ENCODE data around the gene NETO2.
"Not testable (repeated sequence)": the region's sequence is repeated elsewhere in the genome, so short reads cannot be mapped to it uniquely, and the experiment has no call there.

DNA sequence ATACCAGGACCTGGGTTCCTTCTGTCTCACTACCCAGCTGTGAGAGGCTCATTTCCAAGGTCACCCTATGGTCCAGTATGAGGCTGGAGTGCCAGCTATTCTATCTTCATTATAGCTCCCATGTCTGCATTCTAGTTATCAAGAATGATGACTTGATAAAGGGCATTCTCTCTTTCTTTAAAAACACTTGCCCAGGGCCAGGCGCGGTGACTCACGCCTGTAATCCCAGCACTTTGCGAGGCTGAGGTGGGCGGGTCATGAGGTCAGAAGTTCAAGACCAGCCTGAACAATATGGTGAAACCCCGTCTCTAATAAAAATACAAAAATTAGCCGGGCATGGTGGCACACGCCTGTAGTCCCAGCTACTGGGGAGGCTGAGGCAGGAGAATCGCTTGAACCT is 5.8 kb downstream of the NETO2 start:
- TF ChIP-seq, protein P1, sequence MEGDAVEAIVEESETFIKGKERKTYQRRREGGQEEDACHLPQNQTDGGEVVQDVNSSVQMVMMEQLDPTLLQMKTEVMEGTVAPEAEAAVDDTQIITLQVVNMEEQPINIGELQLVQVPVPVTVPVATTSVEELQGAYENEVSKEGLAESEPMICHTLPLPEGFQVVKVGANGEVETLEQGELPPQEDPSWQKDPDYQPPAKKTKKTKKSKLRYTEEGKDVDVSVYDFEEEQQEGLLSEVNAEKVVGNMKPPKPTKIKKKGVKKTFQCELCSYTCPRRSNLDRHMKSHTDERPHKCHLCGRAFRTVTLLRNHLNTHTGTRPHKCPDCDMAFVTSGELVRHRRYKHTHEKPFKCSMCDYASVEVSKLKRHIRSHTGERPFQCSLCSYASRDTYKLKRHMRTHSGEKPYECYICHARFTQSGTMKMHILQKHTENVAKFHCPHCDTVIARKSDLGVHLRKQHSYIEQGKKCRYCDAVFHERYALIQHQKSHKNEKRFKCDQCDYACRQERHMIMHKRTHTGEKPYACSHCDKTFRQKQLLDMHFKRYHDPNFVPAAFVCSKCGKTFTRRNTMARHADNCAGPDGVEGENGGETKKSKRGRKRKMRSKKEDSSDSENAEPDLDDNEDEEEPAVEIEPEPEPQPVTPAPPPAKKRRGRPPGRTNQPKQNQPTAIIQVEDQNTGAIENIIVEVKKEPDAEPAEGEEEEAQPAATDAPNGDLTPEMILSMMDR (IDR thresholded peaks at IDR 0.05; ENCODE audit: poor library complexity), result not testable (repeated sequence)
- TF ChIP-seq EZH2 (IDR thresholded peaks at IDR 0.05; ENCODE audit: borderline replicate concordance), result not testable (repeated sequence)
